GM18502 (cell line): ENCODE measurements around the gene DNAH7.
"Not testable (repeated sequence)": the region's sequence is repeated elsewhere in the genome, so short reads cannot be mapped to it uniquely, and the experiment has no call there.

ENCODE experiments used
- ATAC-seq: cut with Tn5 transposase; IDR thresholded peaks from one replicate; pipeline ENCODE4 v1.9.1; 2021; ENCODE audit warnings: mild to moderate bottlenecking; ENCODE audit not compliant: unreplicated experiment, poor library complexity

Gene DNAH7

GRCh38 chr2:195692531-195692930 is 376.1 kb downstream of the DNAH7 start:
- not testable (repeated sequence) for ATAC-seq
